Activated naive CD4-positive, alpha-beta T cell treated with anti-CD3 and anti-CD28 coated beads, Interleukin-2, amount 10 ng/mL, durations not matched to agents 7 days and 5 days (primary cell): ENCODE data around the gene ANKRD22.
A peak's percentile ranks its signal among the peaks of the same experiment; 100 is the strongest.

Source experiments
- CTCF ChIA-PET: fragments of 350-600 bp; sonication (Branson Sonifier 250); formaldehyde crosslinking; loops from one replicate; lab custom pipeline; 2021; ENCODE audit warnings: antibody characterized with exemption; lab: Charles Lee
- DNase-seq: peaks from one replicate; pipeline ENCODE4 v3.0.0-alpha.2; 2020
- H3K27ac Mint-ChIP-seq: one replicate; pipeline ENCODE4 v1.8.0; 2021; ENCODE audit warnings: mild to moderate bottlenecking, moderate library complexity, mixed read lengths
- H3K27me3 Mint-ChIP-seq: one replicate; pipeline ENCODE4 v1.8.0; 2021; ENCODE audit warnings: mild to moderate bottlenecking, mixed read lengths
- H3K36me3 Mint-ChIP-seq: one replicate; pipeline ENCODE4 v1.8.0; 2021; ENCODE audit warnings: mixed read lengths
- H3K4me1 Mint-ChIP-seq: one replicate; pipeline ENCODE4 v1.8.0; 2021; ENCODE audit warnings: mixed read lengths
- H3K4me3 Mint-ChIP-seq: one replicate; pipeline ENCODE4 v1.8.0; 2021; ENCODE audit warnings: mild to moderate bottlenecking, moderate library complexity, mixed read lengths
- H3K9me3 Mint-ChIP-seq: one replicate; pipeline ENCODE4 v1.8.0; 2021; ENCODE audit warnings: mixed read lengths

Gene ANKRD22

GRCh38 chr10:88819290-88819689 is 32.4 kb downstream of the ANKRD22 start:
- H3K27ac Mint-ChIP-seq = no peak overlapping the region
- H3K27me3 Mint-ChIP-seq = no peaks in the 10 kb centered on the region
- no peak for DNase-seq
- CTCF ChIA-PET = no interaction called here
- H3K9me3 Mint-ChIP-seq = peaks cover 3% of the 10 kb centered on the region
- H3K36me3 Mint-ChIP-seq = peaks cover 6% of the 10 kb centered on the region
- peaks cover 40% of the 10 kb centered on the region for H3K4me1 Mint-ChIP-seq
- no peak overlapping the region for H3K4me3 Mint-ChIP-seq

- Mint-ChIP-seq H3K27ac (no peak overlapping the region), H3K27me3 (peaks cover 4% of the 10 kb centered on the region), H3K9me3 (no peaks in the 10 kb centered on the region), H3K4me3 (no peak overlapping the region), H3K4me1 (peaks cover 40% of the 10 kb centered on the region), H3K36me3 (no peaks in the 10 kb centered on the region)
- CTCF ChIA-PET = interaction anchor here (0.7 to 1.5 kb wide), 3 partner anchors 16 to 23 kb away, joined by 3 to 7 read pairs (median 3); no protein-coding TSS in a partner anchor
- DNase-seq = no peak
Measured at GRCh38 chr10:88813200-88813599, 38.4 kb downstream of the ANKRD22 start.

- Mint-ChIP-seq H3K27ac (no peak overlapping the region), H3K4me3 (no peak overlapping the region), H3K9me3 (no peaks in the 10 kb centered on the region), H3K4me1 (peaks cover 22% of the 10 kb centered on the region), H3K36me3 (no peaks in the 10 kb centered on the region), H3K27me3 (peaks cover 9% of the 10 kb centered on the region)
- CTCF ChIA-PET = interaction anchor here (0.6 to 4.4 kb wide), 24 partner anchors 11 to 1367 kb away, joined by 3 to 30 read pairs (median 4); no protein-coding TSS in a partner anchor
- peak; percentile 43 for DNase-seq
Measured at GRCh38 chr10:88810196-88810961, 41.3 kb downstream of the ANKRD22 start.

- Mint-ChIP-seq H3K36me3 (no peaks in the 10 kb centered on the region), H3K4me3 (no peak overlapping the region), H3K27me3 (peaks cover 9% of the 10 kb centered on the region), H3K4me1 (peaks cover 15% of the 10 kb centered on the region), H3K9me3 (no peaks in the 10 kb centered on the region), H3K27ac (no peak overlapping the region)
- CTCF ChIA-PET = interaction anchor here (1.2 to 4.4 kb wide), 10 partner anchors 9 to 227 kb away, joined by 3 to 30 read pairs (median 8); partner anchors contain the start of gene RNLS
- DNase-seq = no peak
Measured at GRCh38 chr10:88809621-88810020, 42.0 kb downstream of the ANKRD22 start.

- H3K4me3 Mint-ChIP-seq = no peak overlapping the region
- no peak for DNase-seq
- H3K9me3 Mint-ChIP-seq = no peaks in the 10 kb centered on the region
- peaks cover 12% of the 10 kb centered on the region for H3K27me3 Mint-ChIP-seq
- H3K4me1 Mint-ChIP-seq = peaks cover 8% of the 10 kb centered on the region
- H3K27ac Mint-ChIP-seq = no peak overlapping the region
- CTCF ChIA-PET = interaction anchor here (1.7 kb wide), 2 partner anchors 77 to 129 kb away, joined by 4 to 6 read pairs; no protein-coding TSS in a partner anchor
- no peaks in the 10 kb centered on the region for H3K36me3 Mint-ChIP-seq
Measured at GRCh38 chr10:88805924-88806323, 45.7 kb downstream of the ANKRD22 start.

GRCh38 chr10:88805361-88805760 is 46.3 kb downstream of the ANKRD22 start:
- Mint-ChIP-seq H3K27ac (no peak overlapping the region), H3K27me3 (peaks cover 14% of the 10 kb centered on the region), H3K9me3 (no peaks in the 10 kb centered on the region), H3K4me1 (peaks cover 3% of the 10 kb centered on the region), H3K36me3 (no peaks in the 10 kb centered on the region), H3K4me3 (no peak overlapping the region)
- no peak for DNase-seq
- CTCF ChIA-PET = interaction anchor here (1.1 to 1.7 kb wide), 4 partner anchors 30 to 955 kb away, joined by 3 to 6 read pairs (median 4); no protein-coding TSS in a partner anchor

GRCh38 chr10:88804083-88804812 is 47.4 kb downstream of the ANKRD22 start:
- H3K9me3 Mint-ChIP-seq = no peaks in the 10 kb centered on the region
- CTCF ChIA-PET = interaction anchor here (1.0 to 1.7 kb wide), 5 partner anchors 11 to 954 kb away, joined by 3 to 5 read pairs (median 4); no protein-coding TSS in a partner anchor
- H3K4me3 Mint-ChIP-seq = no peak overlapping the region
- H3K36me3 Mint-ChIP-seq = no peaks in the 10 kb centered on the region
- no peak overlapping the region for H3K27ac Mint-ChIP-seq
- H3K27me3 Mint-ChIP-seq = peaks cover 15% of the 10 kb centered on the region
- no peak for DNase-seq
- H3K4me1 Mint-ChIP-seq = no peaks in the 10 kb centered on the region

GRCh38 chr10:88803641-88804040 is 48.0 kb downstream of the ANKRD22 start:
- H3K4me3 Mint-ChIP-seq = no peak overlapping the region
- no peak overlapping the region for H3K27ac Mint-ChIP-seq
- CTCF ChIA-PET = interaction anchor here (1.0 to 1.6 kb wide), 2 partner anchors 10 to 12 kb away, joined by 3 to 5 read pairs; no protein-coding TSS in a partner anchor
- H3K27me3 Mint-ChIP-seq = peaks cover 15% of the 10 kb centered on the region
- DNase-seq = no peak
- no peaks in the 10 kb centered on the region for H3K36me3 Mint-ChIP-seq
- H3K4me1 Mint-ChIP-seq = no peaks in the 10 kb centered on the region
- no peaks in the 10 kb centered on the region for H3K9me3 Mint-ChIP-seq

- Mint-ChIP-seq H3K9me3 (no peaks in the 10 kb centered on the region), H3K27me3 (peaks cover 22% of the 10 kb centered on the region), H3K36me3 (no peaks in the 10 kb centered on the region), H3K27ac (no peak within 1 kb of the TSS), H3K4me3 (no peak within 1 kb of the TSS), H3K4me1 (no peaks in the 10 kb centered on the region)
- CTCF ChIA-PET = interaction anchor here (1.0 to 1.6 kb wide), 2 partner anchors 9 to 11 kb away, joined by 3 to 5 read pairs; no protein-coding TSS in a partner anchor
- DNase-seq = no peak
Measured at GRCh38 chr10:88802523-88803285, 48.9 kb downstream of the ANKRD22 start, which contains the start of gene LIPM. TSS of gene LIPM (plus strand) at chr10:88802730. CDS start at chr10:88802897, 167 bp downstream.

- H3K36me3 Mint-ChIP-seq = no peaks in the 10 kb centered on the region
- H3K4me1 Mint-ChIP-seq = no peaks in the 10 kb centered on the region
- DNase-seq = no peak
- no peak overlapping the region for H3K27ac Mint-ChIP-seq
- H3K27me3 Mint-ChIP-seq = peaks cover 28% of the 10 kb centered on the region
- CTCF ChIA-PET = interaction anchor here (1.0 to 1.6 kb wide), 2 partner anchors 9 to 72 kb away, joined by 4 to 5 read pairs; no protein-coding TSS in a partner anchor
- no peaks in the 10 kb centered on the region for H3K9me3 Mint-ChIP-seq
- no peak overlapping the region for H3K4me3 Mint-ChIP-seq
Measured at GRCh38 chr10:88800152-88801125, 51.2 kb downstream of the ANKRD22 start.

- DNase-seq = no peak
- Mint-ChIP-seq H3K27me3 (peaks cover 31% of the 10 kb centered on the region), H3K36me3 (no peaks in the 10 kb centered on the region), H3K4me1 (peaks cover 19% of the 10 kb centered on the region), H3K4me3 (no peak overlapping the region), H3K9me3 (no peaks in the 10 kb centered on the region), H3K27ac (no peak overlapping the region)
- CTCF ChIA-PET = interaction anchor here (1.1 to 1.3 kb wide), 2 partner anchors 16 to 40 kb away, joined by 5 to 7 read pairs; no protein-coding TSS in a partner anchor
Measured at GRCh38 chr10:88794731-88795130, 56.9 kb downstream of the ANKRD22 start.

- DNase-seq = no peak
- H3K4me3 Mint-ChIP-seq = no peak overlapping the region
- H3K27me3 Mint-ChIP-seq = peaks cover 27% of the 10 kb centered on the region
Measured at GRCh38 chr10:88793712-88794299, 57.8 kb downstream of the ANKRD22 start.

More at GRCh38 chr10:88793712-88794299, 57.8 kb downstream of the ANKRD22 start:
- Mint-ChIP-seq H3K9me3 (no peaks in the 10 kb centered on the region), H3K4me1 (peaks cover 19% of the 10 kb centered on the region), H3K27ac (no peak overlapping the region), H3K36me3 (no peaks in the 10 kb centered on the region)
- CTCF ChIA-PET = interaction anchor here (0.7 to 1.3 kb wide), 3 partner anchors 10 to 41 kb away, joined by 3 to 7 read pairs (median 5); no protein-coding TSS in a partner anchor
